HEK293 (cell line): Measurements from ENCODE around the gene PHRF1.

Source experiments
- CTCF ChIA-PET: fragments of 350-600 bp; formaldehyde crosslinking; extraction: SDS; loops from one replicate; lab custom pipeline; 2021; ENCODE audit warnings: antibody characterized with exemption; lab: Yijun Ruan, JAX
- POLR2A ChIA-PET: fragments of 300-600 bp; formaldehyde crosslinking; extraction: SDS; loops from one replicate; lab custom pipeline; 2020; ENCODE audit warnings: antibody characterized with exemption, inconsistent platforms; lab: Yijun Ruan, JAX
- H3K27ac ChIP-seq: fragments of 200-500 bp; sonication (Bioruptor generic); 2 replicates; pipeline ENCODE4 v1.5.1; 2014; ENCODE audit warnings: low read depth, low read length, control low read depth, inconsistent platforms; ENCODE audit errors: extremely low read depth
- H3K36me3 ChIP-seq, 2 experiments: fragments of 200-500 bp in 1 of 2; sonication (Bioruptor generic) in 1 of 2; 1 replicate in 1 of 2; 2 replicates in 1 of 2; pipeline ENCODE4 v1.5.1; 2014 to 2017; ENCODE audit warnings: inconsistent platforms in 2 of 2, low read length in 2 of 2; ENCODE audit not compliant: control insufficient read depth in 2 of 2, insufficient read depth in 1 of 2
- H3K4me1 ChIP-seq: fragments of 200-500 bp; sonication (Bioruptor generic); 2 replicates; pipeline ENCODE4 v1.5.1; 2014; ENCODE audit warnings: mild to moderate bottlenecking, low read length, inconsistent platforms; ENCODE audit not compliant: control insufficient read depth, insufficient read depth
- H3K4me3 ChIP-seq: 2 replicates; pipeline ENCODE4 v1.5.1; 2011; ENCODE audit warnings: low read depth, mild to moderate bottlenecking, control low read depth, low read length, moderate library complexity
- H3K9me3 ChIP-seq: fragments of 200-500 bp; sonication (Bioruptor generic); 2 replicates; pipeline ENCODE4 v1.5.1; 2014; ENCODE audit warnings: low read depth, low read length, inconsistent platforms; ENCODE audit not compliant: control insufficient read depth, insufficient read depth
- EGR2 ChIP-seq: fragments of 450-650 bp; formaldehyde crosslinking; IDR thresholded peaks from 2 replicates; pipeline ENCODE4 v1.5.1; 2016; ENCODE audit warnings: low read depth, missing biosample characterization, missing genetic modification characterization
- ELK4 ChIP-seq: IDR thresholded peaks from 2 replicates; pipeline ENCODE4 v1.6.1; 2011; ENCODE audit warnings: mild to moderate bottlenecking, low read depth, low read length, borderline replicate concordance
- GFI1B ChIP-seq: fragments of 450-650 bp; formaldehyde crosslinking; IDR thresholded peaks from 2 replicates; pipeline ENCODE4 v1.5.1; 2016; ENCODE audit warnings: missing biosample characterization, missing genetic modification characterization
- GLIS1 ChIP-seq: fragments of 450-650 bp; formaldehyde crosslinking; IDR thresholded peaks from 2 replicates; pipeline ENCODE4 v1.5.1; 2016; ENCODE audit warnings: missing biosample characterization, missing genetic modification characterization
- KLF8 ChIP-seq: fragments of 450-650 bp; formaldehyde crosslinking; IDR thresholded peaks from 2 replicates; pipeline ENCODE4 v1.5.1; 2016; ENCODE audit warnings: missing biosample characterization, missing genetic modification characterization
- SCRT2 ChIP-seq: fragments of 450-650 bp; formaldehyde crosslinking; IDR thresholded peaks from 2 replicates; pipeline ENCODE4 v1.5.1; 2016; ENCODE audit warnings: missing biosample characterization, missing genetic modification characterization
- ZBTB6 ChIP-seq: fragments of 450-650 bp; formaldehyde crosslinking; IDR thresholded peaks from 2 replicates; pipeline ENCODE4 v1.5.1; 2017; ENCODE audit warnings: missing biosample characterization, missing genetic modification characterization
- ZIC2 ChIP-seq: fragments of 450-650 bp; formaldehyde crosslinking; IDR thresholded peaks from 2 replicates; pipeline ENCODE4 v1.5.1; 2016; ENCODE audit warnings: missing biosample characterization, missing genetic modification characterization
- ZNF214 ChIP-seq: fragments of 450-650 bp; formaldehyde crosslinking; IDR thresholded peaks from 2 replicates; pipeline ENCODE4 v1.5.1; 2017; ENCODE audit warnings: missing biosample characterization, mild to moderate bottlenecking, missing genetic modification characterization, borderline replicate concordance
- ZNF341 ChIP-seq: fragments of 450-650 bp; formaldehyde crosslinking; IDR thresholded peaks from 2 replicates; pipeline ENCODE4; 2016; ENCODE audit warnings: low read depth, missing biosample characterization, missing genetic modification characterization
- ZNF394 ChIP-seq: fragments of 450-650 bp; formaldehyde crosslinking; IDR thresholded peaks from 2 replicates; pipeline ENCODE4 v1.5.1; 2016; ENCODE audit warnings: missing biosample characterization, missing genetic modification characterization, mild to moderate bottlenecking, moderate library complexity, borderline replicate concordance
- ZNF398 ChIP-seq: fragments of 450-650 bp; formaldehyde crosslinking; IDR thresholded peaks from 2 replicates; pipeline ENCODE4 v1.5.1; 2017; ENCODE audit warnings: missing biosample characterization, missing genetic modification characterization
- ZNF423 ChIP-seq: fragments of 450-650 bp; formaldehyde crosslinking; IDR thresholded peaks from 2 replicates; pipeline ENCODE4 v1.5.1; 2016; ENCODE audit warnings: missing biosample characterization, missing genetic modification characterization
- ZNF600 ChIP-seq: fragments of 450-650 bp; formaldehyde crosslinking; IDR thresholded peaks from 2 replicates; pipeline ENCODE4 v1.5.1; 2016; ENCODE audit warnings: missing biosample characterization, missing genetic modification characterization
- ZNF707 ChIP-seq: fragments of 450-650 bp; formaldehyde crosslinking; IDR thresholded peaks from 2 replicates; pipeline ENCODE4 v1.5.1; 2016; ENCODE audit warnings: missing biosample characterization, missing genetic modification characterization
- TF ChIP-seq, protein P1 (sequence below): fragments of 450-650 bp; formaldehyde crosslinking; IDR thresholded peaks from 2 replicates; pipeline ENCODE4 v1.5.1; 2016; ENCODE audit warnings: missing biosample characterization, missing genetic modification characterization

The PHRF1 gene

DNA sequence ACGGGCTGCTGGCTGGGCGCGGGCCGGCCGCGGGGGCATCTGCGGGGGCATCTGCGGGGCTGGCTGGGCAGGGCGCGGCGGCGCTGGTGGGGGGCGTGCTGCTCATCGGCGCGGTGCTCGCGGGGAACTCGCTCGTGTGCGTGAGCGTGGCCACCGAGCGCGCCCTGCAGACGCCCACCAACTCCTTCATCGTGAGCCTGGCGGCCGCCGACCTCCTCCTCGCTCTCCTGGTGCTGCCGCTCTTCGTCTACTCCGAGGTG, 61.0 kb downstream of the PHRF1 start:
- TF ChIP-seq GFI1B (tag by site-specific recombination), result no peak
- no peak for TF ChIP-seq ZNF214 (tag by site-specific recombination)
- ChIA-PET CTCF (no interaction called here), POLR2A (no interaction called here)
- Histone ChIP-seq H3K4me1 (no peaks in the 10 kb centered on the region), H3K4me3 (no peak overlapping the region), H3K36me3 (peaks cover 0 to 28% of the 10 kb centered on the region in 2 experiments; a peak in 1 of 3 replicates), H3K27ac (no peak overlapping the region), H3K9me3 (no peaks in the 10 kb centered on the region)

DNA sequence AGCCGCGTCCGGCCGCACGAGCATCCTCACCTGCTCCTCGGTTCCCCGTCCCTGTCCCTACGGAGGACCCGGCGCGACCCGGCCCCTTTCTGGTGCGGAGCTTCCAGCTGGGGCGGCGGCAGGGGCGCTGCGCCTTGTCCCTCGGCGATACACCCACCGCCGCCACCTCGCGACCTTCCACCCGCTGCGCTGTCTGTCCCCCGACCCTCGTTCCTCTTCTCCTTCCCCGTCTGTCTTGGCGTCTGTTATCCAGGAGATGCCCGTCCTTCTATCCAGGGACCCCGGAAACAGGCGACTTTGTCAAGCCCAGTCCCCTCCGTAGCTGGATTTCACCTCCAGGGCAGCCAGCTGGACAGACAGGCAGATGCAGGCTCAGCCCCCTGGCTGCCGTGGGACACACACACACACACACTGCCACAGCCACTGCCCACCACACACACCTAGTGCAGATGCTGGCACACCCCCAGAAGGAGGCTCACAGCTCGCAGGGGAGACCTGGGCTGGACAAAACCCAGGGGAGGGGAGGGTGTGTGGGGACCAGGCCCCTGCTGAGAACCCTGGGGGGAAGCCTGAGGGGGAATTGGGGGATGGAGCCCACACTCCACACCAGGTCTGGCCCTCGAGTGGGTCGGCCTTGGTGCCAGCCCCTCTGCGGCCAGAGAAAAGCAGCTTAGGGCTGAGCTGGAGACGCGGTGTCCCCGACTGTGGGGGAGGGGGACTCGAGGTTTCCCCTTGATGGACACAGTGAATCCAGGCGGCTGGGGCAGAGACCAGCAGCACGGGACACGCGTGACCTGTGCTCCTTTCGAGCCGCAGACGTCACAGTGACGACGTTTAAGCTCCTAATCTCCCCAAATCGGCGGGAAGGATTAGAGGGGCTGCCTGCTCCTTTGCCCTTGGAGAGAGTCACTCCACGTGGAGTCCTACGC, 61.6 kb downstream of the PHRF1 start:
- Histone ChIP-seq H3K27ac (no peak overlapping the region), H3K36me3 (peaks cover 0 to 33% of the 10 kb centered on the region in 2 experiments; a peak in 1 of 3 replicates), H3K4me1 (no peaks in the 10 kb centered on the region), H3K9me3 (no peaks in the 10 kb centered on the region), H3K4me3 (no peak overlapping the region)
- CTCF ChIA-PET, result no interaction called here
- TF ChIP-seq GLIS1 (tag by site-specific recombination) (0 out of 2 replicates have a peak, but pooled peaks have one; percentile 5), EGR2 (tag by site-specific recombination) (no peak), ZNF398 (tag by site-specific recombination) (0 out of 2 replicates have a peak, but pooled peaks have one; percentile 27), ZNF707 (tag by site-specific recombination) (no peak)
- POLR2A ChIA-PET, result no interaction called here

GRCh38 chr11:638631-639331, 62.5 kb downstream of the PHRF1 start:
- ChIA-PET POLR2A (no interaction called here), CTCF (no interaction called here)
- H3K9me3 ChIP-seq, result no peaks in the 10 kb centered on the region
- no peak overlapping the region for H3K27ac ChIP-seq
- H3K36me3 ChIP-seq, result peaks cover 0 to 38% of the 10 kb centered on the region in 2 experiments; a peak in 1 of 3 replicates
- H3K4me3 ChIP-seq, result no peak overlapping the region
- 0 out of 2 replicates have a peak, but pooled peaks have one; percentile 12 for TF ChIP-seq ZNF423
- TF ChIP-seq EGR2 (tag by site-specific recombination), result peak; percentile 42; the same call in 1 of the 2 replicates
- TF ChIP-seq ZNF341 (tag by site-specific recombination), result peak; percentile 99
- no peak for TF ChIP-seq SCRT2 (tag by site-specific recombination)
- TF ChIP-seq, protein P1, sequence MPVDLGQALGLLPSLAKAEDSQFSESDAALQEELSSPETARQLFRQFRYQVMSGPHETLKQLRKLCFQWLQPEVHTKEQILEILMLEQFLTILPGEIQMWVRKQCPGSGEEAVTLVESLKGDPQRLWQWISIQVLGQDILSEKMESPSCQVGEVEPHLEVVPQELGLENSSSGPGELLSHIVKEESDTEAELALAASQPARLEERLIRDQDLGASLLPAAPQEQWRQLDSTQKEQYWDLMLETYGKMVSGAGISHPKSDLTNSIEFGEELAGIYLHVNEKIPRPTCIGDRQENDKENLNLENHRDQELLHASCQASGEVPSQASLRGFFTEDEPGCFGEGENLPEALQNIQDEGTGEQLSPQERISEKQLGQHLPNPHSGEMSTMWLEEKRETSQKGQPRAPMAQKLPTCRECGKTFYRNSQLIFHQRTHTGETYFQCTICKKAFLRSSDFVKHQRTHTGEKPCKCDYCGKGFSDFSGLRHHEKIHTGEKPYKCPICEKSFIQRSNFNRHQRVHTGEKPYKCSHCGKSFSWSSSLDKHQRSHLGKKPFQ (tag by site-specific recombination), result no peak
- peak; percentile 61 for TF ChIP-seq ZIC2 (tag by site-specific recombination)
- TF ChIP-seq ELK4, result no peak
- peak; percentile 92 for TF ChIP-seq ZBTB6 (tag by site-specific recombination)
- 0 out of 2 replicates have a peak, but pooled peaks have one; percentile 37 for TF ChIP-seq KLF8 (tag by site-specific recombination)
- peak; percentile 85 for TF ChIP-seq ZNF600 (tag by site-specific recombination)
- TF ChIP-seq ZNF394, result peak; percentile 71; the same call in 1 of the 2 replicates
- TF ChIP-seq, all 188 proteins: peak for 8
- no peaks in the 10 kb centered on the region for H3K4me1 ChIP-seq
